T47D (cell line): ENCODE results near the gene RPS19BP1.
"Not testable (repeated sequence)": the region's sequence is repeated elsewhere in the genome, so short reads cannot be mapped to it uniquely, and the experiment has no call there.

Experiments
- DNase-seq, 2 experiments: peaks; one replicate each; pipeline versions ENCODE4 v3.0.0 to v3.0.0-alpha.2; 2011 to 2012; ENCODE audit warnings: low read depth in 1 of 2, low spot score in 1 of 2
- JUND ChIP-seq: IDR thresholded peaks from 2 replicates; pipeline ENCODE4 v1.6.1; 2012; ENCODE audit warnings: low read depth
- in situ Hi-C: cut with HindIII; loops from 2 replicates; pipeline ENCODE4 v1.10.0; 2016; ENCODE audit warnings: low sequenced_read_pairs, low pct_unique_long_range_greater_than_20kb

The RPS19BP1 gene

DNA sequence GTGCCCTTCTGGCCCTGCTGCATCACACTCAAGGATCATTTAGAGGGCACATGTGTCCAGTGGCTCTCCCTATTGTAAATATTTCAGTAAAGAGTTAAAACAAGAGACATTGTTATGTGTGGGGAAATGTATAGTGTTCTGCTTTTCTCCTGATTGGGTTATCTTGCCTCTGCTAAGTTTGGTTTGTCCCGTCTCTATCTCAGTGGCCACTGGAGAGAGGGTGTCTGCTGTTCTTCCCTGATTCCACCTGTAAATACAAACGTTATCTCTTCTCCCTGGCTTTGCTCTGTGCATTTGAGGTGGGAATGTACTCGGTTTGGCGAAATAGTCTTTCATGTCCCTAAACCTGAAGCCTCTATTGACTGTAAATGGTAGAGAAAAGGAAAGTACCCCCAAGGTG is 24.2 kb downstream of the RPS19BP1 start:
- TF ChIP-seq JUND, result no peak
- DNase-seq, result no peak
- in situ Hi-C loops, result no loop called here

DNA sequence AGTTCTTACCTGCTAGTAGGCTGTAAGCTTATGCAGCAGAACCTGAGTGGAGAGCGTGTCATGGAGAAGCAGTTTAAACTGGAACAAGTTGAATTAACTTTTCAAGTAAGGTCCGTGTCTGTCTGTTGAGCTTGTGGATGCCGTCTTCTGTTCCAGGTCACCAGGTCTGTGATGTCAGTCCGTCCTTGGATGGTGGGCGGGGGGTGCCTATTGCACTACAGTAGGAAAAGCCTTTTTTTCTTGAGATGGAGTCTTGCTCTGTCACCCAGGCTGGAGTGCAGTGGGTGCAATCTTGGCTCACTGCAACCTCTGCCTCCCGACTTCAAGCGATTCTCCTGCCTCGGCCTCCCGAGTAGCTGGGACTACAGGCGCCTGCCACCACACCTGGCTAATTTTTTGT is 25.5 kb downstream of the RPS19BP1 start:
- DNase-seq, in situ Hi-C loops: not testable (repeated sequence)

- TF ChIP-seq JUND, result no peak
- in situ Hi-C loops, result no loop called here
Measured at GRCh38 chr22:39504071-39504470, 28.5 kb downstream of the RPS19BP1 start.

GRCh38 chr22:39503630-39504029 is 28.9 kb downstream of the RPS19BP1 start:
- no peak for DNase-seq
- TF ChIP-seq JUND, result no peak
- in situ Hi-C loops, result no loop called here

More at GRCh38 chr22:39504071-39504470, 28.5 kb downstream of the RPS19BP1 start:
- DNase-seq, result no peak

DNA sequence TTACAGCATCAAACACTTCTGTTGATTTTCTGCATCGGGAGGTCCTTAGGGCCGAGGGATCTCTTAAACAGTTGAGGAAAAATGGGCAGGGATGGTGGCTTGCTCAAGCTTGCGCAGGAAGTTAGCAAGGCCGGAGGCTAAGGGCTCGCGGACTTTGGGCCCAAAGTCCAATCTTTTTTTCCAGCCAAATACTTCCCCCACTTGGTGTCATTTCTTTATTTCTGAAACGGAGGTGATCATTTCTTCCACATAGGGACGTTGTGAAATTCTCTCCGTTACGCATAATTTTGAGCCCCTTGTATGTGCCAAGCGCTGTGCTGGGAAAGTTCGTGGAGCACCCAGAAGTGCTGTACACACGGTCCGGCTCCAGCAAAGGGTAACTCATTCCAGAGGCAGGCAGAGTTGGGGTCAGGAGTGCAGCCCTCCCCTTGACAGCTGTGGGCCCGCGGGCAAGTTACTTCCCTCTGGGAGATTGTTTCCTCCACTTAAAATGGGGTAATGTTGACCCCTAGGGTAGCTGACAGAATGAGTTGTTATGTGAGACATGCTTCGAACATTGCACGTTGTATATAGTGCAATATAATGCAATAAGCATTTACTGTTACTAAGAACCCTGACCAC is 29.6 kb downstream of the RPS19BP1 start:
- no peak for DNase-seq
- TF ChIP-seq JUND, result no peak
- in situ Hi-C loops, result no loop called here

DNA sequence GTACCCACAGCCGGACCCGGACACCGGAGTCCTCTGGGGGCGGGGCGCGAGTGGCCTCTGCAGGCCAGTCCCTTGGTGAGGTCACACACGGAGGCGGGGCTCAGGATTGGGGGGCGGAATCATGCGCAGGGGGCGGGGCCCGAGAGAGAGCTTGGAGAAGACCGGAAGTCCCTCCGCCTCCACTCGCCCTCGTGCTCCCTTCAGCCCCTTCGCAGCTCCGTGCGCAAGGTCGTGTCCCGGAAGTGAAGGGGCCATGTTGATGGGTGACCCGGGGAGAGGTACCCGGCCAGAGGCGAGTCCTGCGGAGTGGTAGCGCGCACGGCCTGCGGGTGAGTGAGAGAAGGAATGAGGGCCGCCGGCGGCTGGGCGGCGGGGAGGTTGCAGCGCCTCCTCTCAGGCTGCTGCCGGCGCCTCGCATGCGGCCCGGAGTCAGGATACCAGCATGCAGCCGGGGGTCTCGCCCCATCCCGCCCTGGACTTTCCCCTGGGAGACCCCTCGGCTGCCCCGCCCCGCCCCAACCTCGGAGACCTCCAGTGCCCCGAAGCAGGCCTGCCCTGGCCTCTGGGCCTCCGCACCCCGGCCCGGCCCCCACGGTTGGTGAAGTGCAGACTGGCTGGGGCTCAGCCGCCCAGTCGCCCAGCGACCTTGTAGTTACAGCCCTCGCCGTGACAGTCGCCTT is 30.3 kb downstream of the RPS19BP1 start, which contains the start of gene MIEF1:
MIEF1 (plus strand) TSS at position 182 of the 680 bp plus-strand sequence. CDS start 9,005 bp downstream, outside the sequence.
- TF ChIP-seq JUND, result no peak
- peak; percentile 70 to 95 for DNase-seq
- in situ Hi-C loops, result no loop called here

DNA sequence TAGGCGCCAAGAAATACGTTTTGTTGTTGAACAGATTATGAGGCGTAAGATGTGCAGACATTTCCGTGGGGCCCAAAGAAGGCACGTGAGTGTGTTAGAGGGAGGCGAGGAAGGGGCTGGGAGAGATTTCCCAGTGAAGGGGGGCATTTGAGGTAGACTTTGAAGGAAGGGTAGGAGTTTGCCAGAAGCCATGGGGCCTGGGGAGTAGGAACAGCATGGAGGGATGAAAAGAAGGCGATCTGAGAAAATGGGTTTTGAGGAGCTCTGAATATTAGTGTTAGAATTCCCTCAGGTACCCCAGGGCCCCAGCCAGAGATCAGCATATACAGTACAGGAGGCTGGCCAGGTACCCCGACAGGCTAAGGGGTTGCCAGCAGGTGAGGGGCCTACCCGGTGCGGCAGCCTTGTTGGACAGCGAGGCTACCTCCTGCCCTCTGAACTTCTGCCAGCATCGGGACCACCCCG is 30.9 kb downstream of the RPS19BP1 start:
- in situ Hi-C loops, result no loop called here
- DNase-seq, result no peak
- no peak for TF ChIP-seq JUND

- DNase-seq, result no peak
Measured at GRCh38 chr22:39500101-39500500, 32.4 kb downstream of the RPS19BP1 start.

GRCh38 chr22:39498802-39499201 is 33.7 kb downstream of the RPS19BP1 start:
- no peak for DNase-seq
- no peak for TF ChIP-seq JUND
- in situ Hi-C loops, result no loop called here

More at GRCh38 chr22:39500101-39500500, 32.4 kb downstream of the RPS19BP1 start:
- in situ Hi-C loops, result no loop called here
- no peak for TF ChIP-seq JUND

DNA sequence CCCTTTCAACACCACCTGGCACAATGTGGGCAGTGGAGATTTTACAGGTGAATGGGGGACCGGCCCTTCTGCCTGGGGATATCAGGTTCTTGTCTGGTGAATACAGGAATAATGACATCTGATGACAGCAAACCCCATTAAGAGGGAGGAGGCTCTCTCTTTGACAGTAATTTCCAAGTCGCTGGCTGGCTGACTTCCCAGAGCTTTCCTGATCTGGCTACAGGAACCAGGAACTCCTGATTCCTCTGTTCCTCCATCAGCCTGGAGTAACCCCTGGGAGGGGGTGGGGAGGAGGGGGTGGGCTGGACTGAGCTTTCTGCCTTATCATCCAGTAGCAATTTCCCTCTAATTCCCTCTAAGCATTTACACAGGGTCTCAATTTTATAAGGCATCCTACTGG is 34.2 kb downstream of the RPS19BP1 start:
- no peak for TF ChIP-seq JUND
- in situ Hi-C loops, result no loop called here
- DNase-seq, result no peak

- in situ Hi-C loops, result no loop called here
- DNase-seq, result no peak
- TF ChIP-seq JUND, result no peak
Measured at GRCh38 chr22:39497429-39497828, 35.1 kb downstream of the RPS19BP1 start.

DNA sequence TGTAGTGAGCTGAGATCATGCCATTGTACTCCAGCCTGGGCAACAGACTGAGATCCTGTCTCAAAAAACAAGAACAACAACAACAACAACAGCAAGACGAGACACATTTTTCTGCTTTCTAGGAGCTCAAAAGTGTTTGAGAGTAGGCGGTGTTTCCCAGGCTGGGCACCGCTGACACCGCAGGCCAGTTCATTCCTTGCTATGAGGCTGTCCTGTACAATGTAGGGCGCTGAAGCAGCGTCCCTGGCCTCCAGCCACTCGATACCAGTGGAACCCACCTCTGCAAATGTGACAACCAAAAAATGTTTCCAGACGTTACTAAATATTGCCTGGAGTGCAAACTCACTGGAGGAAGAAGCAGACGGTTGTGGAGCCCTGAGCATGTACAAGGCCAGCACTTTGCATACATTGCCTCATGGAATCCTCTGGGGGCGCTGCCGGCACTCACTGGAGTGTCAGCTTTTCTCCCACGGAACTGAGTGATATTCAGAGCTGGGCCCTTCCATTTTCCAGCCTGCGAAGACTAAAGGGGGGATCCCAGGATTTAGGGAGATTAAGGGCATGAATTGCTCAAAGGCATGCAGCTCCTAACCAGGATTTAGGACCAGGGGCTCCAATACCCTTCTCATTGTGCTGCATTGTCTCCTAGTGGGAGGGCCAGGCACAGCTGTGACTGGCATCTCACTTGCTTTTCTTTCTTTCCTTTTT is 36.3 kb downstream of the RPS19BP1 start:
- peak in 1 of 2 experiments; percentile 82 for DNase-seq
- TF ChIP-seq JUND, result no peak
- in situ Hi-C loops, result no loop called here
